Neural cell (in vitro differentiated cells): ENCODE measurements around the gene PPP2R5D. TPM values are rescaled to one million over a fixed set of nuclear protein-coding genes. Genes with fewer than 3 reads are reported as not detected.

Source experiments
- H2AFZ ChIP-seq: fragments of 200-600, 300-800 bp; sonication (generic), shearing (Covaris generic); 2 replicates; pipeline ENCODE4 v1.6.0; 2014; ENCODE audit warnings: low read depth, mild to moderate bottlenecking, antibody characterized with exemption, low read length, moderate library complexity
- H3F3A ChIP-seq: fragments of 200-600 bp; shearing (Covaris generic); 2 replicates; pipeline ENCODE4 v1.6.1; 2016; ENCODE audit warnings: mild to moderate bottlenecking, moderate library complexity, mixed read lengths, antibody characterized with exemption, low read length; ENCODE audit not compliant: insufficient read depth, poor library complexity, severe bottlenecking
- H3K27ac ChIP-seq: fragments of 200-600, 300-800 bp; sonication (generic), shearing (Covaris generic); 2 replicates; pipeline ENCODE4 v1.5.1; 2014; ENCODE audit warnings: mild to moderate bottlenecking, low read length, moderate library complexity
- H3K27me3 ChIP-seq: fragments of 300-800, 200-600 bp; sonication (generic), shearing (Covaris generic); 2 replicates; pipeline ENCODE4 v1.6.0; 2014; ENCODE audit warnings: mild to moderate bottlenecking, low read depth, low read length, moderate library complexity; ENCODE audit not compliant: insufficient read depth
- H3K36me3 ChIP-seq: fragments of 300-800, 200-600 bp; sonication (generic), shearing (Covaris generic); 2 replicates; pipeline ENCODE4 v1.5.1; 2014; ENCODE audit warnings: mild to moderate bottlenecking, antibody characterized with exemption, low read length, moderate library complexity; ENCODE audit not compliant: insufficient read depth
- H3K4me2 ChIP-seq: fragments of 300-800, 200-600 bp; sonication (generic), shearing (Covaris generic); 2 replicates; pipeline ENCODE4 v1.6.0; 2014; ENCODE audit warnings: mild to moderate bottlenecking, low read length
- H3K4me3 ChIP-seq: fragments of 300-800, 200-600 bp; sonication (generic), shearing (Covaris generic); 2 replicates; pipeline ENCODE4 v1.5.1; 2014; ENCODE audit warnings: mild to moderate bottlenecking, low read length, moderate library complexity
- H3K79me2 ChIP-seq: fragments of 200-600 bp; shearing (Covaris generic); replicated peaks from 2 replicates; pipeline ENCODE4 v1.6.0; 2014; ENCODE audit warnings: mild to moderate bottlenecking, low read length, moderate library complexity; ENCODE audit not compliant: insufficient read depth
- H3K9ac ChIP-seq: fragments of 300-800, 200-600 bp; sonication (generic), shearing (Covaris generic); 2 replicates; pipeline ENCODE4 v1.6.1; 2016; ENCODE audit warnings: mild to moderate bottlenecking, low read length, mixed read lengths
- H3K9me2 ChIP-seq: fragments of 200-600 bp; shearing (Covaris generic); 2 replicates; pipeline ENCODE4 v1.6.1; 2016; ENCODE audit warnings: mild to moderate bottlenecking, low read length, mixed read lengths; ENCODE audit not compliant: insufficient read depth
- H3K9me3 ChIP-seq: fragments of 200-600, 300-800 bp; sonication (generic), shearing (Covaris generic); 2 replicates; pipeline ENCODE4 v1.6.1; 2016; ENCODE audit warnings: mild to moderate bottlenecking, mixed run types, low read length, moderate library complexity, mixed read lengths
- H4K20me1 ChIP-seq: fragments of 200-600 bp; shearing (Covaris generic); 2 replicates; pipeline ENCODE4 v1.6.1; 2016; ENCODE audit warnings: mild to moderate bottlenecking, mixed run types; ENCODE audit not compliant: insufficient read depth
- EP300 ChIP-seq: fragments of 450-650 bp; conservative IDR thresholded peaks from 2 replicates; pipeline ENCODE4 v1.6.1; 2014; ENCODE audit warnings: antibody characterized with exemption, mild to moderate bottlenecking, moderate library complexity; ENCODE audit not compliant: poor library complexity, severe bottlenecking
- EZH2 ChIP-seq: fragments of 200-600, 300-800 bp; shearing (Covaris generic), sonication (generic); IDR thresholded peaks from 2 replicates; pipeline ENCODE4 v1.6.1; 2014; ENCODE audit warnings: antibody characterized with exemption, low read length, borderline replicate concordance, mild to moderate bottlenecking; ENCODE audit not compliant: insufficient read depth, poor library complexity, severe bottlenecking
- MXI1 ChIP-seq: fragments of 450-650 bp; conservative IDR thresholded peaks from 2 replicates; pipeline ENCODE4 v1.6.1; 2014; ENCODE audit warnings: antibody characterized with exemption, mild to moderate bottlenecking; ENCODE audit not compliant: poor library complexity, severe bottlenecking
- POLR2AphosphoS5 ChIP-seq: IDR thresholded peaks from 2 replicates; pipeline ENCODE4 v1.6.1; 2012
- RAD21 ChIP-seq: fragments of 450-650 bp; conservative IDR thresholded peaks from 2 replicates; pipeline ENCODE4 v1.6.1; 2014; ENCODE audit warnings: antibody characterized with exemption, mild to moderate bottlenecking, moderate library complexity
- SMC3 ChIP-seq: fragments of 450-650 bp; conservative IDR thresholded peaks from 2 replicates; pipeline ENCODE4 v1.6.1; 2014; ENCODE audit warnings: antibody characterized with exemption, mild to moderate bottlenecking, moderate library complexity; ENCODE audit not compliant: poor library complexity
- TAF1 ChIP-seq: IDR thresholded peaks from 2 replicates; pipeline ENCODE4 v1.6.1; 2012; ENCODE audit warnings: low read depth
- polyA plus RNA-seq: library from polyadenylated mRNA; depleted of rRNA; stranded (reverse); fragments of >200 nt; gene quantifications from 2 replicates; pipeline ENCODE4 v1.2.3, GENCODE V29; 2014
- TF ChIP-seq, protein P1 (sequence below): IDR thresholded peaks from 2 replicates; pipeline ENCODE4 v1.6.1; 2012; ENCODE audit warnings: borderline replicate concordance
- TF ChIP-seq, protein P2 (sequence below): fragments of 450-650 bp; IDR thresholded peaks from 2 replicates; pipeline ENCODE4 v1.5.1; 2014; ENCODE audit warnings: antibody characterized with exemption, mild to moderate bottlenecking, moderate library complexity; ENCODE audit not compliant: poor library complexity, severe bottlenecking

The PPP2R5D gene
- polyA plus RNA-seq, 1 donor from 2014 or later = 41.1 TPM

GRCh38 chr6:42973926-42974325 lies 10.4 kb upstream of the PPP2R5D start:
- no peaks in the 10 kb centered on the region for H3K9me3 ChIP-seq
- H3K36me3 ChIP-seq = no peaks in the 10 kb centered on the region
- peaks cover 6% of the 10 kb centered on the region for H3K79me2 ChIP-seq
- no peak overlapping the region for H3K27ac ChIP-seq
- no peak overlapping the region for H3K9ac ChIP-seq
- no peaks in the 10 kb centered on the region for H4K20me1 ChIP-seq
- H2AFZ ChIP-seq = no peak overlapping the region
- no peaks in the 10 kb centered on the region for H3K9me2 ChIP-seq
- H3F3A ChIP-seq = no peaks in the 10 kb centered on the region
- TF ChIP-seq MXI1 (no peak), POLR2AphosphoS5 (no peak), EP300 (no peak), RAD21 (no peak), SMC3 (no peak), TAF1 (no peak), EZH2 (no peak)
- TF ChIP-seq, protein P1, sequence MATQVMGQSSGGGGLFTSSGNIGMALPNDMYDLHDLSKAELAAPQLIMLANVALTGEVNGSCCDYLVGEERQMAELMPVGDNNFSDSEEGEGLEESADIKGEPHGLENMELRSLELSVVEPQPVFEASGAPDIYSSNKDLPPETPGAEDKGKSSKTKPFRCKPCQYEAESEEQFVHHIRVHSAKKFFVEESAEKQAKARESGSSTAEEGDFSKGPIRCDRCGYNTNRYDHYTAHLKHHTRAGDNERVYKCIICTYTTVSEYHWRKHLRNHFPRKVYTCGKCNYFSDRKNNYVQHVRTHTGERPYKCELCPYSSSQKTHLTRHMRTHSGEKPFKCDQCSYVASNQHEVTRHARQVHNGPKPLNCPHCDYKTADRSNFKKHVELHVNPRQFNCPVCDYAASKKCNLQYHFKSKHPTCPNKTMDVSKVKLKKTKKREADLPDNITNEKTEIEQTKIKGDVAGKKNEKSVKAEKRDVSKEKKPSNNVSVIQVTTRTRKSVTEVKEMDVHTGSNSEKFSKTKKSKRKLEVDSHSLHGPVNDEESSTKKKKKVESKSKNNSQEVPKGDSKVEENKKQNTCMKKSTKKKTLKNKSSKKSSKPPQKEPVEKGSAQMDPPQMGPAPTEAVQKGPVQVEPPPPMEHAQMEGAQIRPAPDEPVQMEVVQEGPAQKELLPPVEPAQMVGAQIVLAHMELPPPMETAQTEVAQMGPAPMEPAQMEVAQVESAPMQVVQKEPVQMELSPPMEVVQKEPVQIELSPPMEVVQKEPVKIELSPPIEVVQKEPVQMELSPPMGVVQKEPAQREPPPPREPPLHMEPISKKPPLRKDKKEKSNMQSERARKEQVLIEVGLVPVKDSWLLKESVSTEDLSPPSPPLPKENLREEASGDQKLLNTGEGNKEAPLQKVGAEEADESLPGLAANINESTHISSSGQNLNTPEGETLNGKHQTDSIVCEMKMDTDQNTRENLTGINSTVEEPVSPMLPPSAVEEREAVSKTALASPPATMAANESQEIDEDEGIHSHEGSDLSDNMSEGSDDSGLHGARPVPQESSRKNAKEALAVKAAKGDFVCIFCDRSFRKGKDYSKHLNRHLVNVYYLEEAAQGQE = no peak
- TF ChIP-seq, protein P2, sequence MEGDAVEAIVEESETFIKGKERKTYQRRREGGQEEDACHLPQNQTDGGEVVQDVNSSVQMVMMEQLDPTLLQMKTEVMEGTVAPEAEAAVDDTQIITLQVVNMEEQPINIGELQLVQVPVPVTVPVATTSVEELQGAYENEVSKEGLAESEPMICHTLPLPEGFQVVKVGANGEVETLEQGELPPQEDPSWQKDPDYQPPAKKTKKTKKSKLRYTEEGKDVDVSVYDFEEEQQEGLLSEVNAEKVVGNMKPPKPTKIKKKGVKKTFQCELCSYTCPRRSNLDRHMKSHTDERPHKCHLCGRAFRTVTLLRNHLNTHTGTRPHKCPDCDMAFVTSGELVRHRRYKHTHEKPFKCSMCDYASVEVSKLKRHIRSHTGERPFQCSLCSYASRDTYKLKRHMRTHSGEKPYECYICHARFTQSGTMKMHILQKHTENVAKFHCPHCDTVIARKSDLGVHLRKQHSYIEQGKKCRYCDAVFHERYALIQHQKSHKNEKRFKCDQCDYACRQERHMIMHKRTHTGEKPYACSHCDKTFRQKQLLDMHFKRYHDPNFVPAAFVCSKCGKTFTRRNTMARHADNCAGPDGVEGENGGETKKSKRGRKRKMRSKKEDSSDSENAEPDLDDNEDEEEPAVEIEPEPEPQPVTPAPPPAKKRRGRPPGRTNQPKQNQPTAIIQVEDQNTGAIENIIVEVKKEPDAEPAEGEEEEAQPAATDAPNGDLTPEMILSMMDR = no peak
- H3K4me2 ChIP-seq = no peak overlapping the region
- no peaks in the 10 kb centered on the region for H3K27me3 ChIP-seq
- H3K4me3 ChIP-seq = no peak overlapping the region

DNA sequence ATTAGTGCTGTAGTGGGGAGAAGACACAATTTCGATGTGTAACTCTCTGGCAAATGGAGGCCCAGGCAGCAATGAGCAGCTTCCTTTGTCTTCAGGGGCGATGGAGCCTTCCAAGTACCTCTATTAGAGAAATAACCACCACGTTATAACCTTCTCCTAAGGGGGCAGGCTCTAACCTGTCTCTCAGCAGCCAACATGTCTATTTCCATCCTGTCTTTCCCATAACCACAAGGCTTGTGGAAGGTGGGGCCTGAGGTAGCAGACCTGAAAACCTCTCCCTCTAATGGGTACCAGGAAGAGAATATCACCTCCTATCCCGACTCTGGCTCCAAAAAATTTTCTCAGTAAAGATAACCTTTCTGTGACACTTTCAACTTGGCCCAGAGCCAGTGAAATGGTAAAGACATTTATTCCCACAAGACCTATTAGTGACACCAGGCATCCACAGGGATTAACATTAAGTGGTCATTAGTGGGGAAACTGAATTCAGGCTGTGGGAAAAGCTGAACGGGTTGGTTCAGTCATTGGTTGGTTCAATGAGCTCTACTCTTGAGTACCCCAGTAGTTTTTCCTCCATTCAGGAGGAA lies 9.4 kb upstream of the PPP2R5D start:
- Histone ChIP-seq H3K4me3 (no peak overlapping the region), H3F3A (no peaks in the 10 kb centered on the region), H3K9ac (no peak overlapping the region), H4K20me1 (no peaks in the 10 kb centered on the region), H3K27me3 (no peaks in the 10 kb centered on the region), H2AFZ (no peak overlapping the region), H3K9me3 (no peaks in the 10 kb centered on the region), H3K27ac (no peak overlapping the region), H3K79me2 (peaks cover 6% of the 10 kb centered on the region), H3K4me2 (no peak overlapping the region), H3K36me3 (no peaks in the 10 kb centered on the region), H3K9me2 (no peaks in the 10 kb centered on the region)
- no peak for TF ChIP-seq SMC3
- no peak for TF ChIP-seq MXI1
- TF ChIP-seq TAF1 = no peak
- TF ChIP-seq, protein P1 = no peak
